GM13977 (cell line): ENCODE data around the gene NABP1.

Experiments
- DNase-seq: peaks from one replicate; pipeline ENCODE4 v3.0.0; 2012; ENCODE audit warnings: low spot score
- in situ Hi-C: fragments of 300-500 bp; cut with MboI; formaldehyde crosslinking; loops from one replicate; pipeline ENCODE4 v1.12.0; 2022; ENCODE audit warnings: low sequenced_read_pairs, low pct_unique_long_range_greater_than_20kb, mixed read lengths, inconsistent platforms; ENCODE audit not compliant: unreplicated experiment
- TF ChIP-seq, protein P1 (sequence below): IDR thresholded peaks from 2 replicates; pipeline ENCODE4 v1.5.1; 2012; ENCODE audit warnings: mild to moderate bottlenecking, control low read depth; ENCODE audit not compliant: insufficient read depth; ENCODE audit errors: extremely low read depth, missing control alignments

Gene NABP1

GRCh38 chr2:191713837-191714236, 35.9 kb downstream of the NABP1 start:
- TF ChIP-seq, protein P1, sequence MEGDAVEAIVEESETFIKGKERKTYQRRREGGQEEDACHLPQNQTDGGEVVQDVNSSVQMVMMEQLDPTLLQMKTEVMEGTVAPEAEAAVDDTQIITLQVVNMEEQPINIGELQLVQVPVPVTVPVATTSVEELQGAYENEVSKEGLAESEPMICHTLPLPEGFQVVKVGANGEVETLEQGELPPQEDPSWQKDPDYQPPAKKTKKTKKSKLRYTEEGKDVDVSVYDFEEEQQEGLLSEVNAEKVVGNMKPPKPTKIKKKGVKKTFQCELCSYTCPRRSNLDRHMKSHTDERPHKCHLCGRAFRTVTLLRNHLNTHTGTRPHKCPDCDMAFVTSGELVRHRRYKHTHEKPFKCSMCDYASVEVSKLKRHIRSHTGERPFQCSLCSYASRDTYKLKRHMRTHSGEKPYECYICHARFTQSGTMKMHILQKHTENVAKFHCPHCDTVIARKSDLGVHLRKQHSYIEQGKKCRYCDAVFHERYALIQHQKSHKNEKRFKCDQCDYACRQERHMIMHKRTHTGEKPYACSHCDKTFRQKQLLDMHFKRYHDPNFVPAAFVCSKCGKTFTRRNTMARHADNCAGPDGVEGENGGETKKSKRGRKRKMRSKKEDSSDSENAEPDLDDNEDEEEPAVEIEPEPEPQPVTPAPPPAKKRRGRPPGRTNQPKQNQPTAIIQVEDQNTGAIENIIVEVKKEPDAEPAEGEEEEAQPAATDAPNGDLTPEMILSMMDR: peak; percentile 18
- no peak for DNase-seq
- in situ Hi-C loops: no loop called here

DNA sequence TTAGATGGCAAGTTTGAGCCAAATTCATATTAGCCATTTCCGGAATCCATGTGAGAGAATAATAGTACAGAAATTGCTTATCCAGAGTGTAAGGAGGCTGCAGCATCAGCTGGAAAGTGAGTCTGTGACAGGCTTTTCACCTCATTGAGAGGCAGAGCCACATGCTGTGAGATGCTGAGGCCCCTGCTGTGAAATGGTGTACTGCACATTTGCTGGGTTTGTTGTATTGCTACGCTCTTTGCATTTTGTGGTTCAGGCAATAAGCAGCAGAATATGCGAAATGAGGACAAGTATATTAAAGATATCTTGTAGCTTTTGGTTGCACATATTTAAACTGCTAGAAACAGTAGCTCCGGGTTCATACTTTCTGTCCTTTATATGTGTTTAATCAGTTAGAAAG, 37.0 kb downstream of the NABP1 start:
- no peak for DNase-seq
- in situ Hi-C loops: no loop called here
- TF ChIP-seq, protein P1: no peak

GRCh38 chr2:191715471-191715870, 37.5 kb downstream of the NABP1 start:
- TF ChIP-seq, protein P1: no peak
- in situ Hi-C loops: no loop called here
- no peak for DNase-seq

DNA sequence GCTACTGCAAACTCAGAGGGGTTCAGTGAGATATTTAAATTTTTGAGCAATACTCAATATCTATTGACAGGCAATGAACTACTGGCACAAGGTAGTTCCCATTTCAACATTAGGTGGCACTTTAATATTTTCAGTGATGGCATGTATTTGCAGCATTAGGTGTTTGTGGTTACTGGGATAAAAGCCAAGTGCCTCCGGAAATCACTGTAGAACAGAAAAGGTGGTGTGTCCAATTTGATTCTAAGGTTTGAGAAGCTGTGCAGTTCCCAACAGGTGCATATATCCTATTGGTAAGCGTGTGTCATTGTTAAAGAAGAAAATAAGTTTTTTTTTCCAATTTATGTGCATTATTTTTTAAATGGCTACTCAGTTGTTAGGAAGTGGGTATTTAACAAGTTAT, 41.3 kb downstream of the NABP1 start:
- TF ChIP-seq, protein P1: no peak
- in situ Hi-C loops: no loop called here
- DNase-seq: no peak

GRCh38 chr2:191719938-191720337, 42.0 kb downstream of the NABP1 start:
- TF ChIP-seq, protein P1: no peak
- no peak for DNase-seq
- in situ Hi-C loops: no loop called here

GRCh38 chr2:191721331-191721730, 43.4 kb downstream of the NABP1 start:
- in situ Hi-C loops: no loop called here
- TF ChIP-seq, protein P1: no peak
- no peak for DNase-seq

GRCh38 chr2:191724015-191724414, 46.1 kb downstream of the NABP1 start:
- DNase-seq: peak; percentile 17

More at GRCh38 chr2:191724015-191724414, 46.1 kb downstream of the NABP1 start:
- in situ Hi-C loops: no loop called here
- TF ChIP-seq, protein P1: no peak
